GM18858 (cell line): ENCODE measurements around the gene SCFD2.
"Not testable (repeated sequence)": the region's sequence is repeated elsewhere in the genome, so short reads cannot be mapped to it uniquely, and the experiment has no call there.

Experiments
- ATAC-seq: cut with Tn5 transposase; IDR thresholded peaks from one replicate; pipeline ENCODE4 v1.9.1; 2021; ENCODE audit not compliant: unreplicated experiment

The SCFD2 gene

DNA sequence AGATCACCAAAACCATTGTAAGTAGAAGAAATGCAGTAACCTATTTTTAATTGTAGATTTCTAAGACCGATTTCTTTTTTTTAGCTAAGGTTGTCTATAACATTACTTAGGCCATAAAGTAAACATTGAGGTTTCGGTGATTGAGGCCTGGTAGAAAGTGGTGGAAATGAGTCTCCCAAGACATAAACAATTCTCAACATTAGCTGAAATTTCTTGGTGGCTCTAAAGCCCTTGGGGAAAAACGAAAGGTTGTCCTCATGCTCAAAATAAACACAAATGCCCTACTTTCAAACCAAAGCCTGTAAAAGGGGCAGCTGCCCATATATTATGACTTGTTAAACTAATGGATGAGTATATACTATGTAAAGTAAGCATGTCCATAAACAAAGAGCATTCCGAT, 98.8 kb downstream of the SCFD2 start:
- ATAC-seq = no peak

DNA sequence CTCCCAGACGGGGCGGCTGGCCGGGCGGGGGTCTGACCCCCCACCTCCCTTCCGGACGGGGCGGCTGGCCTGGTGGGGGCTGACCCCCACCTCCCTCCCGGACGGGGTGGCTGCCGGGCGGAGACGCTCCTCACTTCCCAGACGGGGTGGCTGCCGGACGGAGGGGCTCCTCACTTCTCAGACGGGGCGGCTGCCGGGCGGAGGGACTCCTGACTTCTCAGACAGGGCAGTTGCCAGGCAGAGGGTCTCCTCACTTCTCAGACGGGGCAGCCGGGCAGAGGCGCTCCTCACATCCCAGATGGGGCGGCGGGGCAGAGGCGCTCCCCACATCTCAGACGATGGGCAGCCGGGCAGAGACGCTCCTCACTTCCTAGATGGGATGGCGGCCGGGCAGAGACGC, 109.9 kb downstream of the SCFD2 start:
- ATAC-seq = not testable (repeated sequence)

DNA sequence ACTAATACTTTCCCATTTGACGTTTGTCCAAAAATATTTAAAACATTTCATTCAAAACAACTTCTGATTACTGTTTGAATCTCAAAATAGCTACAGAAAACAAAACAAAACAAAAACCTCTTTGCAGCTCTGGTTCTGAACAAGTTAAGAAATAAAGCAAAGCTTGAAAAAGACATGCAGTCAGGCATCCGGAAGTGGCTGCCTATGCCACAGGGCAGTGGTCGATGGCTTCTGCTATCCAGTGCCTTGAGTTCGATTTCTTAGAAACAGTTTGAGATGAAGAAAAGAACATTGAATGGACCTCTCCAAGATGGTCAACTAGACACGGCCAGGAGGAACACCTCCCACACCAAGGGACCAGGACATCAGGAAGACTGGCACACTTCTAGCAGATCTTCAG, 125.3 kb downstream of the SCFD2 start:
- no peak for ATAC-seq

DNA sequence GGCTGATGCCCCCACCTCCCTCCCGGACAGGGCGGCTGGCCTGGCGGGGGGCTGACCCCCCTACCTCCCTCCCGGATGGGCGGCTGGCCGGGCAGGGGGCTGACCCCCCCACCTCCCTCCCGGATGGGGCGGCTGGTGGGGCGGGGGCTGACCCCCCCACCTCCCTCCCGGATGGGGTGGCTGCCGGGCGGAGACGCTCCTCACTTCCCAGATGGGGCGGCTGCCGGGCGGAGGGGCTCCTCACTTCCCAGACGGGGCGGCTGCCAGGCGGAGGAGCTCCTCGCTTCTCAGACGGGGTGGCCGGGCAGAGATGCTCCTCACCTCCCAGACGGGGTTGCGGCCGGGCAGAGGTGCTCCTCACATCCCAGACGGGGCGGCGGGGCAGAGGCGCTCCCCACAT, 127.5 kb downstream of the SCFD2 start:
- not testable (repeated sequence) for ATAC-seq

DNA sequence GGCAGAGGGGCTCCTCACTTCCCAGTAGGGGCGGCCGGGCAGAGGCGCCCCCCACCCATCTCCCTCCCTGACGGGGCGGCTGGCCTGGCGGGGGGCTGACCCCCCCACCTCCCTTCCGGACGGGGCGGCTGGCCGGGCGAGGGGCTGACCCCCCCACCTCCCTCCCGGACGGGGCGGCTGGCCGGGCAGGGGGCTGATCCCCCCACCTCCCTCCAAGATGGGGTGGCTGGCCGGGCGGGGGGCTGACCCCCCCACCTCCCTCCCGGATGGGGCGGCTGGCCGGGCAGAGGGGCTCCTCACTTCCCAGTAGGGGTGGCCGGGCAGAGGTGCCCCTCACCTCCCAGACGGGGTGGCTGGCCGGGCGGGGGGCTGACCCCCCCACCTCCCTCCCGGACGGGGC, 128.1 kb downstream of the SCFD2 start:
- ATAC-seq = not testable (repeated sequence)

DNA sequence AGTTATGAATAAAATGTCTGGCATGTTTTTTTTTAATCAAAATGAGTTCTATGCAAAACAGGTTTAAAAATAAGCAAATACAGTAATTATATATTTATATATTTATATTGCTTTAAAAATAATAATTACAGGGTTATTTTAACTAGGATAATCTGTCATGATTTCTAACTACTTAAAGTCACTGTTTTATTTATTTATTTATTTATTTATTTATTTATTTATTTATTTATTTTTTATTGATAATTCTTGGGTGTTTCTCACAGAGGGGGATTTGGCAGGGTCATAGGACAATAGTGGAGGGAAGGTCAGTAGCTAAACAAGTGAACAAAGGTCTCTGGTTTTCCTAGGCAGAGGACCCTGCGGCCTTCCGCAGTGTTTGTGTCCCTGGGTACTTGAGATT, 129.2 kb downstream of the SCFD2 start:
- not testable (repeated sequence) for ATAC-seq

DNA sequence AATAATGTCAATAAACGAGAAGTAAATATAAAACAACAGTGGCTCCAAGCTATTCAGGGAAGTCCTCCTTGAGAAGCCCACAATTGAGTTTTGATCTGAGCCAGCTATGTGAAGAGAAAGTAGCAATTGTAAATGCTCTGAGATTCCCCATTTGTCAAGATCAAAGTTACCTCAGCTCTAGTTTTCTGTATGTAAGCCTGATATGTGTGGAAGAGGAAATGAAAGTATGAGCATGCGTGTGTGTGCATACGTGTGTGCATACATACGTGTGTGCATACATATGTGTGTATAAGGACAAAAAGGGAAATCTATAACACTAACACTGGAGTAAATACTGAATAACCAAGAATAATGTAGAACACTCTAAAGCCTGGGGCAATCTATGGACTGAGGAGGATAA, 130.3 kb downstream of the SCFD2 start:
- peak; percentile 46 for ATAC-seq

DNA sequence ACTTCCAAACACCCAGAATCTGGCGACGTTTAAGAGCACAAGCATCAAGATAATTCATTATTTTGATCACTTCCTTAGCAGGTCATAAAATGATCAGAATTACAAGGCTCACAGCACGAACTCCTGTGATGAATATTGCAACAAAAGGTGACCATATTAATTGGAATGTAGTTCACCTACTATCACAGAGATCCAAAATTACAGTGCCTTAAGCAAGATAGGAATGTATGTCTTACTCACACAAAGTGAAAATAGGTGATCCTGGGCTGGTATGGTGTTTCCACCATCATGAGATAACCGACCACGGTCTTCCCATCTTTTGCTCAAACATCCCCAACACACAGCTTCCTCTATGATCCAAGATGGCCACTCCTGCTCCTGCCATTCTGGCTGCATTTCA, 131.2 kb downstream of the SCFD2 start:
- no peak for ATAC-seq

DNA sequence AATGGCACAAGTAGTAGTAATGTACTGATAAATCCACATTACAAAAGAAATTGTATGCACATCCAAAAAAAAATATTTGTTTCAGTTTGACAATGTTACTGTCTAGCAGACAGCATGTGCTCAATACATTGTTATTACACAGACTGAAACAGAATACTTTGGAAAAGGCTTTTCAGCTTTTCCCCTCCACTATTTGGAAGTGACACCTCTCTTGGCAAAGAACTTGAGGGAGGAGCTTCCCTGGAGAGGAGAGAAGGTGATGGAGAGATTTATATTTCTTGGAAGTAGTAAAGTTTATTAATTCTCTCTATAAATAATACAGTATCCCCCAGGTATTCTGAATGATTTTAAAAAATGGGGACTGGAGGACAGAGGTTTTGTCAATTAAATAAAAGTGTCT, 131.8 kb downstream of the SCFD2 start:
- ATAC-seq = no peak

DNA sequence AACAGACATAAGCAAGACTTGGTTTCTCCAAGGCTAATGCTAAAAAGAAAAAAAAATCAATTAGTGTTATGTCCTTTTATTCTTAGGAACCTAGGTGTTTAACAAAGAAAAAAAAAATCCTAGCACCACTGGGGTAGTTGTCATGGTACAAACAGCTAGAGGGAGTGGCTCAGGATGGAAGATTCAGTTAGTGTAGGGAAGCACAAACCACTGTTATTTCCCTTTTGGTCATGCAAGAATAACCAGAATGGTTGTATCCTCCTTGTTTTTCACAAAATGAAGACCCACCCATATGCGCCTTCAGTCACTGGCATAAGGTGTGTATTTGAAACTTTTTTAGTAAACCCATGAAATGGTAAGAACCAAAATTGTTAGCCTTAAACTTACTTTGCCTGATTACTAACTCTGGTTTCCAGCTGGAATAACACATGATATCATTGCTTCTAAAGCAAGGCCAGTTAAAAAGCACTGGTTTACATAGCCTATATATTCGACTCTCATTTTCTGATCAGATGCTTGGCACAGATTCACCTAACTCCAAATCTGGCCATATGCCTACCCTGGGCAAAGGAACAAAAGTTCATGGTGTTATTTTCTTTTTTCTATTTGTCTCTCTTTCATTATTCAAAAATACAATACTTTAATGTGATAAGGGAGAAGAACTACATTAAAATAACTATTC, 132.6 kb downstream of the SCFD2 start:
- ATAC-seq = no peak

DNA sequence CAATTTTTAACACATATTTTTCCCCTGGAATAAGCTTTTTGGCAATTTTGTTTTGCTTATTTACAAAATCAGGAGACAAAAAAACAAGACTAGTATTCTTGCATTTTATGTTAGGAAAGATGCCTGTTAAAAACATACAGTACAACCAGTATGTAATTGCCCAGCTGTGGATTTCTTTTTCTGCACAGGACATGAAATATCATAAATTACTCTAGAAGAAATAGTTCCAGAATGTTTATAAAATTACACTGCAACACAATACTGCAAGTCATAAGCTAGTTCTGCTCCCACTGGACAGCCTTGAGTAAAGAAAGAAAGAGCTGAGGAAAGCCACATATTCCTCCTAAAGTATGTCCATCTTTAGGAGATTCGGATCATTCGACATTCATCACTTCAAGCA, 133.5 kb downstream of the SCFD2 start:
- no peak for ATAC-seq

DNA sequence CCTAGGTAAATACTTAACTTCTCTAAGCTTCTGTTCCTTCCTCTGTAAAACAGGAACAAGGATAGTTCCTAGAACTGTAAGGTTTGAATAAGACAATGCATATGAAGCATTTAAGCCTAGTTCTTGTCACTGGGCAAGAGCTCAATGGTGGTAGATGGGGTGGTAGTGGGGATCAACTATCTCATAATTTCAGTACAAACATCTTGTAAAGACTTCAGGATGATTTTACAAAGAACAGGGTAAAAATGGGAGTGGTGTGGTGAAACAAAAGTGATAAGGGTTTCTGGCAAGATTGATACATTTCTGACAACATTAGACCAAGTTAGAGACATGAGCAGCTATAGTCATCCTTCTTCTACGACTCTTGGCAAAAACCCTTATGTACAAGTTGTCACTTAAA, 137.8 kb downstream of the SCFD2 start:
- ATAC-seq = no peak

DNA sequence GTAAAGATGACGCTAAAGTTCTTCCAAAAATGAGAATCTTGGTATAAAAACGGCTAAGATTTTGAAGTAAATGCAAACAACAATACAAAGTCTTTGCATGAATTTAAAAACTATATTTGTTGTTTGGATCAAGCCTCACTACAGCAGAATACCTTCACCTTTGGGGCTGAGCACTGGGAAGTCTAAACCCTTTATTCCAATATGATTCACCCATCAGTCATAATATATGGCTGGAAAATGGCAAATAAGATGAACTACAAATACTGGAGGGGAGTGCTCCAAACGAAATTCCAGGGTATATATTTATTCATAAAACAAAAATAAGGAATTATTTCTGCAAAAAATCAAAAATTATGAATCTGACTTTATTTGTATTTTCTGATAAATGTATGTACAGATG, 138.4 kb downstream of the SCFD2 start:
- ATAC-seq = no peak

DNA sequence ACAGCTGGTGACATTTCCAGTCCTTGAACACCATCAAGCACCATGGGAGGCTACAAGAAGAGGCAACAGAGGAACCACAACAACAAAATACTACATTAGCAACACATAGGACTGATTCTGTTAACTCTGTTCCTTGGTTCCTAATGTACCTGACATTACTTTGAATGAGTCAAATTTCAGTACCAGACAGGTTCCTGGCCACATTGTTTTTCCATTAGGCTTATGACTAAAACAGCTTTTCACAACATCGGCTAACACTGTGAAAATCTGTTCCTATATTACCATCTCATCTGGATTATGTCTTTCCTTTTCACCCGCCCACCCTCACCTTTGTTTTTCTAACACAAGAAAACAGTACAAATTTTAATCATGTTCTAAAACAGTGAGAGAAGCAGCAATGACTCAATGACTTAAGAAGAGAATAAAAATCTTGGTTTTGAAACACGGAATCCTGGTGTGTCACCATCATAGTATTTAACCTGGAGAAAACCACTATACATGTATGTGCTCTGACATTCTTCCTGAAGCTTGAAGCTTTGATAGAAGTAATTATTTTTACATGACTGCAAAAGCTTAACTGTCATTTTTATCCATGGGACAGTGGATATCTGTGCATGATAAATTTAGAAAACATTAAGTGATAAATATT, 143.9 kb downstream of the SCFD2 start:
- ATAC-seq = no peak

DNA sequence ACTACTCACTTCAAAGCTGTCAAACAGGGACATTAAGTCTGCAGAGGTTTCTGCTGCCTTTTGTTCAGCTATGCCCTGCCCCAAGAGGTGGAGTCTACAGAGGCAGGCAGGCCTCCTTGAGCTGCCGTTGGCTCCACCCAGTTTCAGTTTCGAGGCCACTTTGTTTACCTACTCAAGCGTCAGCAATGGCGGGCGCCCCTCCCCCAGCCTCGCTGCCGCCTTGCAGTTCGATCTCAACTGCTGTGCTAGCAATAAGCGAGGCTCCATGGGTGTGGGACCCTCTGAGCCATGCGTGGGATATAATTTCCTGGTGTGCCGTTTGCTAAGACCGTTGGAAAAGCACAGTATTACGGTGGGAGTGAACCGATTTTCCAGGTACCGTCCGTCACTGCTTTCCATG, 146.7 kb downstream of the SCFD2 start:
- not testable (repeated sequence) for ATAC-seq

DNA sequence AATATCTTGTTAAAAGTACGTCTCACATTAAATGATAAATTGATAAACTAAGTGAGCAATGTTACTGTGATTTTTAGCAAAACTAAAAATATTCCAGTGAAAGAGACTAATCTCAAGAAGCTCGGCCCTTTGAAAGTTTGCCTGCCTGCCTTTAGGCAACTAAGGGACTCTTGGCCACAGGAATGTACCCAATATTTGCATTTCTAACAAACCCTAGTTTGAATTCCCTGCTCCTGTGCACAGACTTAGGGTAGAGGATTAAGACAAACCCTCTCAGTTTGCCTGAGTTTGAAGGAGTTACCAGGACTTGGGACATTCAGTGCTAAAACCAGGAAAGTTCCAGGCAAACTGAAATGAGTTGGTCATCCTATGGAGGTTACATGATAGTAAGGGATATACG, 157.1 kb downstream of the SCFD2 start:
- ATAC-seq = no peak

DNA sequence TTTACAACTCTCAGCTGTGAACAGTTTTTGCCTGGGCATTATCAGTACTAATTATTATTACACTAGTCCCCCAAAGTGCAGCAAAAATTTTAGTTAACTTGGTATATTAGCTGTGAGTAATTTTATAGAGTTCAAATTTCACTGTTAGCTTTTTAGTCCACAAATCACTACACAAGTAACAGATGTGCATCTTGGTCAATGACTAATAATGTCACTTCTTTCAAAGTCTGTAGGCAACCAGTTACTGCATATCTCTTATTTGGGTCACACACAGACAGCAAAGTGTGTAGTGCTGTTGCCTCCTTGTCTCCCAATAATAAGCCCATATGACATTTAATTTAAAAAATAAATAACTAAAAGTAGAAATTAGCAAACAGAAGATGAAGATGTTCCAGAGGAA, 159.9 kb downstream of the SCFD2 start:
- ATAC-seq = no peak

DNA sequence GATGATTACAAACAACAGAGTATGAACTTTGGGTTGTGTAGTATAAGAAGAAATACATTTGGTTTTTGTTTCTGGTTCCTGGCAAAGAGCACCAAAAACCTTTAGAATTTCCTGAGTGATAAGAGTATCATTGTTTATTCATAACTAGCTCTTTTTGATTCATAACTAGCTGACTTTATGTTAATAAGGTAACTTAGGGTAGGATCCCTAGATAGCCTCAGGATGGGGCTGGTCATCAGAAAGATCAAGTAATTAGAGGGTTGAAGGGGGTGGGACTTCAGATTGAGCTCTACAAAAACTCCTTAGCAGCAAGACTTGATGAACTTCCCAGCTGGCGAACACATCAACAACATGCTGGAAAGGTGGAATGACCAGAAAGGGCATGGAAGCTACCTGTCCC, 166.5 kb downstream of the SCFD2 start:
- ATAC-seq = no peak

DNA sequence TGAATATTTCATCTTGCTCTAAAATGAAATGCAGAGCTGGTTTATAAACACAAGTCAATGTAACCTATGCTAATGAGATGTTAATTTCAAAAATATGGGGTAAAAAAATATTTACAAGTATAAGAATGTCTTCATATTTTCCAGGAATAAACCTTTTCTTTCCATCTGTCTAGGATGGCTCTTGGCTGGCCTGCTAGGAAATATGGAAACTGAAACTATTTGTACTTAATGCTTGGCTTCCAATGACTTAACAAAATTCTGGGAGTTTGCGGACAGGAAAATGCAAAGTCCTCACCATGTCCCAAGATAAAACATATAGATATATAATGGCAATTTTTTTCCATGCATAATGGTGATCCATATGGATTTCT, 168.1 kb downstream of the SCFD2 start:
- no peak for ATAC-seq

DNA sequence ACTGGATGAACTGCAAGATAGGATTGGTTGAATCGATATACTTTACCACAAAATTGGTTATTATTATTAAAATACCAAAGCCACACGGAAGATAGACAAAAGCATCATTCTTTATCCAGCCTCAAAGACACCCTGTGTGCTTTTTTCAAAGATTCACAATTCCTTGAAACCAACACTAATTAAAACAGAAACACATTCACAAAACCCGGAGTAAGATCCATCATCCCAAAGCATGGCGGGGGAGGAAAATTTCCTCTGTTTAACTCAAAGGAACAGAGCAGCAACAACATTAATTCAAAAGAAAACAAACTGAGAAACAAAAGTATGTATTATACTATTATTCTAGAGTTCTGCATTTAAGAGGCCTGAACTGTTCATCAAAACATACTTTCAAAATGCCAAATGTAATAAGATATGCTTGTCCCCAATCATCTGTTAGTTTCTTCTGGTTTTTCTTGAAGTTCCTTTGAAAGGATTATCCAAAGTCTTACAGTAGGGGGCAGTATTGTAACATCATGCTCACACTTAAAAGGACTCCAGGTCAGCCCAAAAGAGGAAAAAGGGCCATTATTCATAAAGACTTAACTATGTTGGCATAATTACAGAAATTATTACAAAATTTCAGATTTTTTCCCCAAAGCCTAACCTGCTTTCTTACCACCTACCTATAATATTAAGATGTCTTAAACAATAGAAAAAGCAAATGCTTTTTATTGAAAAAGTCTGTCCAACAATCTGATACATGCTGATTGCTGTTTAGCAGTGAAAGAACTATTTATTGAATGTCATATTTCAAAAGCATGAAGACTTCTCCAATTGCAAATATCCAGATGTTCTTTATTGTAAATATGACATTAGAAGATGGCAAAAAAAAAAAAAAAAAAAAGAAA, 168.7 kb downstream of the SCFD2 start:
- ATAC-seq = peak; percentile 58

DNA sequence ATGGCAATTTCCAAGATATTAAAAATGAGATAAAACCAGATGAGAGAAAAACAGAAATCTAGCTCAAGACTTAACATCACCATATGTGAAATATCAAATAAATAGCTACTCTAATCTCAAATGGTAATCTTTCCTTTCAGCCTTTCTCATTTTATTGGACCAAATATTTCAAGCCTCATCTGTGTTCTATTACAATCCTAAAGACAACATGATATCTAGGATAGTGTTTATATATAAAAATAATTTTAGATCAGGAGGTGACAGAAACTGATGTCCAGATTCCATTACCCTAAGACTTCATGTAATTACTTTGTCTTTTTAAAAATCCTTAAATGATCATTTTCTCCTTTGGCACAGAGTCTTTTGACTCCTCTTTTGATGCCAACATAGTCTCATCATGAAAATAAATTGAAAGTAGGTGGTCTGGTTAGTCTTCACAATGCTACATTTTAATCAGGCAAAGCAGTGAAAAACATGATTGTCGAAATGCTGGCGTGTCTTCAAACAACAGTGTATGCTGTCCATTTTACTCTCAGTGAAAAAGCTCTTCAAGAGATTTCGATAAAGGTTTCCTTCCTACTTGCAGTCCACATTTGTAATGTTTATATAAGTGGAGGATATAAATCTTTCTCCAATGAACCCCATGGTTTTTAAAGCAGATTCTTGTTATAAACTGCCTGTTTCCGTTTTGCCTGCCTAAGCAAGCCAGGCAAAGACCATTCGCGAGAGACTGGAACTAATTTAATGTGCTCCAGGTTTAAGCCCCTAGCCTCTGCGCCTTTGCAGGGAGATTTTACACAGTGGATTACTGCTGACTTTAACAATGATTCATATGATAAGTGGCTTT, 169.8 kb downstream of the SCFD2 start:
- ATAC-seq = no peak
